Lung (tissue), 16 donors: ENCODE measurements around the gene CHCHD1. TPM values are rescaled to one million over a fixed set of nuclear protein-coding genes. Genes with fewer than 3 reads are reported as not detected.
A peak's percentile ranks its signal among the peaks of the same experiment; 100 is the strongest.

Source experiments
- ATAC-seq: fragments of 200-7000 bp; cut with Tn5 transposase; one replicate; pipeline ENCODE4 v1.9.1; 2020; ENCODE audit warnings: moderate number of reproducible peaks; ENCODE audit not compliant: insufficient read depth, low FRiP score
- DNase-seq, 3 donors: peaks; one replicate each; pipeline ENCODE4 v3.0.0-alpha.2; 2013 to 2017
- H3K27ac ChIP-seq, 2 donors: one replicate each; pipeline ENCODE4 v1.5.1; 2013; ENCODE audit warnings: mild to moderate bottlenecking in 2 of 2, moderate library complexity in 2 of 2, control low read depth in 1 of 2, inconsistent platforms in 1 of 2, low read depth in 1 of 2, low read length in 1 of 2
- H3K27me3 ChIP-seq, 3 donors: one replicate each; pipeline ENCODE4 v1.5.1; 2013; ENCODE audit warnings: low read length in 2 of 3; ENCODE audit not compliant: control insufficient read depth in 3 of 3, insufficient read depth in 3 of 3
- H3K36me3 ChIP-seq, 4 donors: one replicate each; pipeline ENCODE4 v1.5.1; 2013; ENCODE audit warnings: low read length in 4 of 4, mild to moderate bottlenecking in 1 of 4, moderate library complexity in 1 of 4; ENCODE audit not compliant: control insufficient read depth in 4 of 4, insufficient read depth in 4 of 4
- H3K4me1 ChIP-seq, 5 donors: one replicate each; pipeline ENCODE4 v1.5.1; 2013; ENCODE audit warnings: low read length in 5 of 5, mild to moderate bottlenecking in 2 of 5, moderate library complexity in 1 of 5; ENCODE audit not compliant: control insufficient read depth in 5 of 5, insufficient read depth in 5 of 5
- H3K4me3 ChIP-seq: one replicate; pipeline ENCODE4 v1.5.1; 2013; ENCODE audit warnings: mild to moderate bottlenecking, control low read depth, moderate library complexity
- H3K9ac ChIP-seq, 2 donors: one replicate each; pipeline ENCODE4 v1.5.1; 2013; ENCODE audit warnings: low read length in 2 of 2, control low read depth in 1 of 2; ENCODE audit not compliant: insufficient read depth in 1 of 2
- H3K9me3 ChIP-seq, 4 donors: one replicate each; pipeline ENCODE4 v1.5.1; 2013; ENCODE audit warnings: low read length in 3 of 4, mild to moderate bottlenecking in 1 of 4, moderate library complexity in 1 of 4; ENCODE audit not compliant: control insufficient read depth in 4 of 4, insufficient read depth in 3 of 4
- WGBS, 2 donors: extraction: QIAGEN DNeasy Blood & Tissue Kit; methylation state at CpG; one replicate each; pipeline ENCODE4 v1.1.7; 2013; 5-methylcytosine and 5-hydroxymethylcytosine counted together
- long read RNA-seq, 5 donors: transcript quantifications; one replicate each; lab custom pipeline, GENCODE V29; 2026
- polyA plus RNA-seq, 2 donors: library from polyadenylated mRNA; stranded (reverse); fragments of 200-250 nt; gene quantifications; one replicate each; pipeline ENCODE4 v1.2.1, GENCODE V29; 2013
- total RNA-seq, 2 donors: library from RNA; depleted of rRNA in 1 of 2; stranded (reverse); fragments of >200 nt in 1 of 2; gene quantifications; one replicate each; pipeline ENCODE4 v1.2.1, GENCODE V29; 2014 to 2021
- TF ChIP-seq, protein P1 (sequence below): IDR thresholded peaks from 2 replicates; pipeline ENCODE4 v1.5.1; 2012; ENCODE audit warnings: mild to moderate bottlenecking; ENCODE audit errors: control extremely low read depth, extremely low read depth
- donor health status: control.
- donor health status: control.
- donor health status: Bipolar disorder and iron deficiency.
- donor health status: healthy.
- donor health status: DM: yes; HTN: yes; CAD: no.

The CHCHD1 gene
- total RNA-seq = 10 to 100 TPM; 18.7 to 22.5 TPM
- polyA plus RNA-seq = 10 to 100 TPM; 53.2 to 88.3 TPM
- long read RNA-seq, donor 1, transcript CHCHD1-201 (3 exons, 835 nt) = major isoform, 54 of 92 reads
- long read RNA-seq, donor 1, partial matches to known transcripts = 38 of 92 reads
- long read RNA-seq, donor 1, other reads (novel, unspliced or antisense) = 0 of 92 reads
- long read RNA-seq, donor 2, transcript CHCHD1-201 (3 exons, 835 nt) = major isoform, 18 of 38 reads
- long read RNA-seq, donor 2, partial matches to known transcripts = 19 of 38 reads
- long read RNA-seq, donor 2, other reads (novel, unspliced or antisense) = 0 of 38 reads
- long read RNA-seq, donor 3, transcript CHCHD1-201 (3 exons, 835 nt) = major isoform, 31 of 66 reads
- long read RNA-seq, donor 3, partial matches to known transcripts = 33 of 66 reads
- long read RNA-seq, donor 3, other reads (novel, unspliced or antisense) = 0 of 66 reads
- long read RNA-seq, donor 4, transcript CHCHD1-201 (3 exons, 835 nt) = major isoform, 20 of 55 reads
- long read RNA-seq, donor 4, partial matches to known transcripts = 35 of 55 reads
- long read RNA-seq, donor 4, other reads (novel, unspliced or antisense) = 0 of 55 reads
- long read RNA-seq, donor 5, transcript CHCHD1-202 (2 exons, 1,202 nt) = minor isoform, 5 of 101 reads
- long read RNA-seq, donor 5, transcript CHCHD1-201 (3 exons, 835 nt) = major isoform, 43 of 101 reads
- long read RNA-seq, donor 5, partial matches to known transcripts = 53 of 101 reads
- long read RNA-seq, donor 5, other reads (novel, unspliced or antisense) = 0 of 101 reads

DNA sequence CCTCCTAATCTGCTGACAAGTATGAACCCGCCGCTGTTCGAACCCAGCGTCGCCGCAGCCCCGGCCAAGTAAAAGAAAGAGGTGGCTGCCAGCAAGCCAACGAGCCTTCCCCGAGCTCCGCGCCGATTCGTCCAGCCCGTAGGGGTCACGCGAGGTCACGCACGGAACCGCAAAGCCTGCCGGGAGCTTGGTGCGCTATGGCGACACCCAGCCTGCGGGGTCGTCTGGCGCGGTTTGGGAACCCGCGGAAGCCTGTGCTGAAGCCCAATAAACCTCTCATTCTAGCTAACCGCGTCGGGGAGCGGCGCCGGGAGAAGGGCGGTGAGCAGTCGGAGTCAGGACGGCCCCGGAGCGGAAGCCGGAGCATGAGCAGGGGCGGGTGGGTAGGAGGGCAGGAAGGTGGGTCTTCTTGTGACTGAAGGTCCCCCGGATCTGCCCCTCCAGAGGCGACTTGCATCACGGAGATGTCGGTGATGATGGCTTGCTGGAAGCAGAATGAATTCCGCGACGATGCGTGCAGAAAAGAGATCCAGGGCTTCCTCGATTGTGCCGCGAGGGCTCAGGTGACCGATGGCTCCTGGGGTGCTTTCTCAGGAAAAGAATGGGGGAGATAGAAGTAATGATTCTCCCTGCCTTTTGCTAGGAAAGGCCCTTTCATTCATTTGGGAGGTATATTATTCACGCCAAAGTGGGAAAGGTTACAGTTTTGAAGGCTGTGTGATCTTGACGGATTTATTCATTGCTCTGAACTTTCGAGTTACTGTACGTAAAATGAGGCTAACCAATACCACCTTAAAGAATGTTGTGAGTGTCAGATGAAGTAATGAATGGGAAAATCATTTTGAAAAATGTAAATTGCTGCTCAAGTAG is at the start of gene CHCHD1:
Gene CHCHD1 (plus strand): TSS at position 170 of the 870 bp plus-strand sequence. CDS start 28 bp downstream, at position 198.
- DNase-seq = peak; percentile 95 to 97 (median 96)
- 0 to 1% methylated on average over 57 of the region's 57 CpGs for WGBS, 2 donors

DNA sequence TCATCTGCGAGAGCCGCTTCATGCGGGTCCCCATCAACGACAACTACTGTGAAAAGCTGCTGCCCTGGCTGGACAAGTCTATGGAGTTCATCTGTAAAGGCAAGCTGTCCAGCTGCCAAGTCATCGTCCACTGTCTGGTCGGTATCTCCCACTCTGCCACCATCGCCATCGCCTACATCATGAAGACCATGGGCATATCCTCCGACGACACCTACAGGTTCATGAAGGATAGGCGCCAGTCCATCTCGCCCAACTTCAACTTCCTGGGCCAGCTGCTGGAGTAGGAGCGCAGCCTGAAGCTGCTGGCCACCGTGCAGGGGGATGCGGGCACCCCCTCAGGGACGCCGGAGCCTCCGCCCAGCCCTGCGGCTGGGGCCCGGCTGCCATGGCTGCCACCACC is 49.4 kb upstream of the CHCHD1 start:
- WGBS, 2 donors = 95% methylated on average over 16 to 20 of the region's 20 CpGs
- no peaks in the 10 kb centered on the region for H3K9me3 ChIP-seq
- DNase-seq (no peak), ATAC-seq (no peak)
- H3K4me3 ChIP-seq = no peak overlapping the region
- H3K9ac ChIP-seq = no peak overlapping the region
- TF ChIP-seq, protein P1, sequence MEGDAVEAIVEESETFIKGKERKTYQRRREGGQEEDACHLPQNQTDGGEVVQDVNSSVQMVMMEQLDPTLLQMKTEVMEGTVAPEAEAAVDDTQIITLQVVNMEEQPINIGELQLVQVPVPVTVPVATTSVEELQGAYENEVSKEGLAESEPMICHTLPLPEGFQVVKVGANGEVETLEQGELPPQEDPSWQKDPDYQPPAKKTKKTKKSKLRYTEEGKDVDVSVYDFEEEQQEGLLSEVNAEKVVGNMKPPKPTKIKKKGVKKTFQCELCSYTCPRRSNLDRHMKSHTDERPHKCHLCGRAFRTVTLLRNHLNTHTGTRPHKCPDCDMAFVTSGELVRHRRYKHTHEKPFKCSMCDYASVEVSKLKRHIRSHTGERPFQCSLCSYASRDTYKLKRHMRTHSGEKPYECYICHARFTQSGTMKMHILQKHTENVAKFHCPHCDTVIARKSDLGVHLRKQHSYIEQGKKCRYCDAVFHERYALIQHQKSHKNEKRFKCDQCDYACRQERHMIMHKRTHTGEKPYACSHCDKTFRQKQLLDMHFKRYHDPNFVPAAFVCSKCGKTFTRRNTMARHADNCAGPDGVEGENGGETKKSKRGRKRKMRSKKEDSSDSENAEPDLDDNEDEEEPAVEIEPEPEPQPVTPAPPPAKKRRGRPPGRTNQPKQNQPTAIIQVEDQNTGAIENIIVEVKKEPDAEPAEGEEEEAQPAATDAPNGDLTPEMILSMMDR = no peak
- H3K4me1 ChIP-seq = peaks cover 0 to 12% (median 2%) of the 10 kb centered on the region in 5 donors
- no peaks in the 10 kb centered on the region for H3K27me3 ChIP-seq
- H3K27ac ChIP-seq = no peak overlapping the region
- H3K36me3 ChIP-seq = peaks cover 0 to 28% (median 4%) of the 10 kb centered on the region in 4 donors

More for the DNA sequence above, at the start of gene CHCHD1:
- no peaks in the 10 kb centered on the region for H3K27me3 ChIP-seq
- H3K4me1 ChIP-seq = peaks cover 3 to 32% (median 9%) of the 10 kb centered on the region in 5 donors
- H3K4me3 ChIP-seq = peak within 1 kb of the TSS; percentile 65
- peak within 1 kb of the TSS; percentile 70 to 97 for H3K9ac ChIP-seq
- no peaks in the 10 kb centered on the region for H3K9me3 ChIP-seq
- TF ChIP-seq, protein P1 = no peak
- ATAC-seq = peak; percentile 73
- peaks cover 0 to 17% (median 5%) of the 10 kb centered on the region in 4 donors for H3K36me3 ChIP-seq
- peak within 1 kb of the TSS; percentile 80 to 81 for H3K27ac ChIP-seq

DNA sequence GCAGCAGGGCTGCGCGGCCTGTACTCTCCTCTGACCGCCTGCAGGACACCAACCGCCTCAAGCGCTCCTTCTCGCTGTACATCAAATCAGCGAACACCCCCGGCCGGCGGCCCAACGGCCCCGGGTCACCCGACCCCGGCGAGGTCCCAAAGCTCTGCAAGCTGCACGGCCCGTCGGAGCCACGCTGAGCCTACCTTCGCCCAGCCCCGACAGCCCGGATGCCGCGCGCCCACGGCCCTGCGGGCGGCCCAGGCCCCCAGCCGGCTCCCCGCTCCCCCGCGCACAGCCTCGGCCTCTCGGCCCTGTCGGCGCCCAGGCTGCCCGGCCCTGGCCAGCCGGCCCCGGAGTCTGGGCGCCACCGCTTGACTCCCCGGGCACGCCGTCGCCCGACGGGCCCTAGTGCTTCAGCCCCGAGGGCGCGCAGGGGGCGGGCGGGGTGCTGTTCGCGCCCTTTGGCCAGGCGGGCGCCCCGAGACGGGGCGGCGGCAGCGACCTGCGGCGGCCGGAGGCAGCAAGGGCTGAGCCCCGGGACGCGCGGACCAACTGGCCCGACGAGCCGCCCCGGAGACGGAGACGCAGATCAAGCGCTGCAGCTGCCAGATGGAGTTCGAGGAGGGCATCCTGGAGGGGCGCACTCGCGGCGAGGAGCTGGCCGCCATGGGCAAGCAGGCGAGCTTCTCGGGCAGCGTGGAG is 48.8 kb upstream of the CHCHD1 start:
- H3K27ac ChIP-seq = no peak overlapping the region
- DNase-seq = no peak
- no peak overlapping the region for H3K9ac ChIP-seq
- no peaks in the 10 kb centered on the region for H3K27me3 ChIP-seq
- H3K4me3 ChIP-seq = no peak overlapping the region
- H3K9me3 ChIP-seq = no peaks in the 10 kb centered on the region
- H3K36me3 ChIP-seq = peaks cover 0 to 28% (median 3%) of the 10 kb centered on the region in 4 donors
- 85 to 86% methylated on average over 82 to 84 of the region's 84 CpGs for WGBS, 2 donors
- TF ChIP-seq, protein P1 = no peak
- peaks cover 0 to 12% (median 2%) of the 10 kb centered on the region in 5 donors for H3K4me1 ChIP-seq
- no peak for ATAC-seq
